Glutamatergic neuron (in vitro differentiated cells): ENCODE results near the gene ATF5. TPM values are rescaled to one million over a fixed set of nuclear protein-coding genes. Genes with fewer than 3 reads are reported as not detected.
A peak's percentile ranks its signal among the peaks of the same experiment; 100 is the strongest.

Source experiments
- DNase-seq: peaks from one replicate; pipeline ENCODE4 v3.0.0; 2022
- H3K27ac Mint-ChIP-seq: one replicate; pipeline ENCODE4 v1.8.0; 2020; ENCODE audit warnings: mild to moderate bottlenecking, mixed read lengths, inconsistent platforms; ENCODE audit not compliant: unreplicated experiment
- H3K27me3 Mint-ChIP-seq: one replicate; pipeline ENCODE4 v1.8.0; 2020; ENCODE audit warnings: mild to moderate bottlenecking, moderate library complexity, mixed read lengths, inconsistent platforms; ENCODE audit not compliant: unreplicated experiment
- H3K36me3 Mint-ChIP-seq: one replicate; pipeline ENCODE4 v1.8.0; 2020; ENCODE audit warnings: mild to moderate bottlenecking, mixed read lengths, inconsistent platforms; ENCODE audit not compliant: unreplicated experiment
- H3K4me1 Mint-ChIP-seq: one replicate; pipeline ENCODE4 v1.8.0; 2020; ENCODE audit warnings: mild to moderate bottlenecking, low read depth, mixed read lengths, inconsistent platforms; ENCODE audit not compliant: unreplicated experiment
- H3K4me3 Mint-ChIP-seq: one replicate; pipeline ENCODE4 v1.8.0; 2020; ENCODE audit warnings: mild to moderate bottlenecking, mixed read lengths, inconsistent platforms; ENCODE audit not compliant: unreplicated experiment
- H3K9me3 Mint-ChIP-seq: one replicate; pipeline ENCODE4 v1.8.0; 2020; ENCODE audit warnings: mild to moderate bottlenecking, moderate library complexity, mixed read lengths, inconsistent platforms; ENCODE audit not compliant: unreplicated experiment
- total RNA-seq: library from RNA; stranded (reverse); fragmentation: NEBNext Ultra II Directional; extraction: Animal tissue kit (Norgen Biotek cat#: 25700); gene quantifications from one replicate; pipeline ENCODE4 v1.2.1, GENCODE V29; 2021; ENCODE audit not compliant: unreplicated experiment
- TF ChIP-seq, protein P1 (sequence below): fragments of 200-600 bp; sonication (generic); IDR thresholded peaks from one replicate; pipeline ENCODE4 v1.5.0; 2021; ENCODE audit not compliant: partially characterized antibody, unreplicated experiment

Gene ATF5
- total RNA-seq, 1 donor from 2014 or later: 138 TPM

DNA sequence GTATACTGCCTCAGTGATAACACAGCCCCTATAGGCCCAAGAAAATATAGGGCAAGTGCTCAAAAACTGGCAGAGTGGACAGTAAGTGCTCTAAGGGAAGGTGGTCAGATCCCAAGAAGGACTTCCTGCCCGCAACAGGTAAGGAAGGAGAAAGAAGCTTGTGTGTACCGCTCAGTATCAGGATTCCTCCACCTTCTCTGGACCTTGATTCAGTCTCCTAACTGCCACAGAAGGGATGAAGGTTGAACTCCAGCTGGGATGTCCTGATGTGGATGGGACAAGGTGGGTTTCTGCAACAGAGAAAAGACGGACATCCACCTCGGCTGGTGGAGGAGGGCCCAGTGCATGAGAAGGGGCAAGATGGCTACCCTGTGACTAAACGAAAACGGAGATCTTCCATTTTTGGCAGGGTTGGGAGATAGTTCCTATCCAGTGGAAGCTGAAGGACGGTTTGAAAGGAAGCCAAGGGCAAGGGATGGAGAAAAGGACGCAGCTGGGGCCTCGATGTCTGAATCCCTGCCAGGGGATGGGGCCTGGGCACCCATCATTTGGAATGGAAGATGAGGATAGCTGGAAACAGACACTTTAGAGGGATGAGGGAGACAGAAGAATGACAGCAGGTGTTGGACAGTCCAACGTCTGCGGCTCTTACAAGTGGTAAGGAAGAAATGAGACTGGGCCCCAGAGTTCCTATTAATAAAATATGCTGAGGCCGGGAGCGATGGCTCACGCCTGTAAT lies 1.3 kb upstream of the ATF5 start:
- no peak for DNase-seq
- H3K9me3 Mint-ChIP-seq: peaks cover 23% of the 10 kb centered on the region
- H3K36me3 Mint-ChIP-seq: peaks cover 8% of the 10 kb centered on the region
- peaks cover 22% of the 10 kb centered on the region for H3K4me1 Mint-ChIP-seq
- TF ChIP-seq, protein P1, sequence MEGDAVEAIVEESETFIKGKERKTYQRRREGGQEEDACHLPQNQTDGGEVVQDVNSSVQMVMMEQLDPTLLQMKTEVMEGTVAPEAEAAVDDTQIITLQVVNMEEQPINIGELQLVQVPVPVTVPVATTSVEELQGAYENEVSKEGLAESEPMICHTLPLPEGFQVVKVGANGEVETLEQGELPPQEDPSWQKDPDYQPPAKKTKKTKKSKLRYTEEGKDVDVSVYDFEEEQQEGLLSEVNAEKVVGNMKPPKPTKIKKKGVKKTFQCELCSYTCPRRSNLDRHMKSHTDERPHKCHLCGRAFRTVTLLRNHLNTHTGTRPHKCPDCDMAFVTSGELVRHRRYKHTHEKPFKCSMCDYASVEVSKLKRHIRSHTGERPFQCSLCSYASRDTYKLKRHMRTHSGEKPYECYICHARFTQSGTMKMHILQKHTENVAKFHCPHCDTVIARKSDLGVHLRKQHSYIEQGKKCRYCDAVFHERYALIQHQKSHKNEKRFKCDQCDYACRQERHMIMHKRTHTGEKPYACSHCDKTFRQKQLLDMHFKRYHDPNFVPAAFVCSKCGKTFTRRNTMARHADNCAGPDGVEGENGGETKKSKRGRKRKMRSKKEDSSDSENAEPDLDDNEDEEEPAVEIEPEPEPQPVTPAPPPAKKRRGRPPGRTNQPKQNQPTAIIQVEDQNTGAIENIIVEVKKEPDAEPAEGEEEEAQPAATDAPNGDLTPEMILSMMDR: no peak
- peaks cover 29% of the 10 kb centered on the region for H3K27me3 Mint-ChIP-seq
- H3K27ac Mint-ChIP-seq: peak overlapping the region; percentile 100
- peak overlapping the region; percentile 99 for H3K4me3 Mint-ChIP-seq

DNA sequence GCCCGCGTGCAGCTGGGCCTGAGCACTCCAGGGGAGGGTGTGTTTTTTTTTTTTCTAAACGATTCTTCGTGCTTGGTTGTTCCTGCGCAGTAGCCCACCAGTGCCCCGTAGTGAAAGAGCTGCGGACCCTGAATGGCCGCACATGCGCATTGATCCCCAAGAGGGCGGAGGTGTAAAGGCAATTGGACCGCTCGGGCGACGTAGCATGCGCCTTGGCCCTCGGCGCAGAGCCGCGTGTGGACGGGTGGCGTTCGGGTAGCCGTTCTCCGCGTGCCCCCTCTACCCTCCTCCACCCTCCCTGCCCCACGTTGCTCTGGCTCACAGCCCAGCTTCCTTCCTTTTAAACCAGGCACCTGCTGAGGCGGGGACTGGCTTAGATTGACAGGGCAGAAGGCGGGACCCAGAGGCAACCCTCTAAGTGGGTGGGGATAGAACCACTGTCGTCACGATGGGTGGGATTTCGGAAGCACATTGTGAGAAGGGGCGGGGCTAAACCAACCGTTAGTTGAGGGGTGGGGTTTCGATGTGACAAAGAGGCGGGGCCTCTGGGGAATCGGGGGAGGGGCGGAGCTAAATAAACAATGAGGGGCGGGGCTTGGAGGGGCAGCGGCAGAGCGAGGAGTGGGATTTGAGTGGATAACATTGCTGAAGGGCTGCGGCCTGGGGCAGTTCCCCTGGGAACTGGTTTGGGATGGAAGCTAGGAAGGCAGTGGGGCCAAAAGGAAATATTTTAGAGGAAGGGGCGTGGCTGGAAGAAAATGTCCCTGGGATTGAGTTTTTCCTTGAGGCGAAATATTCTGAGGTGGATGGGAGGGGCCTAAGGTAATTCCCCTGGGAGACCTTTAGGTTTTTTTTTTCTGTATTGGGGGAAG lies 842 bp downstream of the ATF5 start:
- peak; percentile 95 for DNase-seq
- TF ChIP-seq, protein P1: peak; percentile 13

DNA sequence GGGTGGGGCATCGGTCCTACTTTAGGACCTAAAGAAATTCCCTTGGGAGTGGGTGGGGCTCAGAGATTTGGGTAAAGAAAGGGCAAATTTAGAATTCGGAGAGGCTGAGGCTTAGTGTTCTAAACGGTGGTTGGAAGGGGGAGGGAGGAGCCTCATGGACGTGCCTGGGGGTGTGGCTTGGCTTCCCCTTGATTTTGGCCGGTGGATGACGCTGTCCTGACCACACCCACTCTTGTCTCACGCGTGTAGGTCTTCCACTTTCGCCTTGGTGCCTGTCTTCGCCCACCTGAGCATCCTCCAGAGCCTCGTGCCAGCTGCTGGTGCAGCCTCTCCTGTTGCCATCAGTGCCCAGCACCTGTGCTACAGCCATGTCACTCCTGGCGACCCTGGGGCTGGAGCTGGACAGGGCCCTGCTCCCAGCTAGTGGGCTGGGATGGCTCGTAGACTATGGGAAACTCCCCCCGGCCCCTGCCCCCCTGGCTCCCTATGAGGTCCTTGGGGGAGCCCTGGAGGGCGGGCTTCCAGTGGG lies 1.5 kb downstream of the ATF5 start:
- Mint-ChIP-seq H3K27me3 (peaks cover 32% of the 10 kb centered on the region), H3K9me3 (peaks cover 25% of the 10 kb centered on the region), H3K27ac (peak overlapping the region; percentile 100), H3K4me3 (peak overlapping the region; percentile 99), H3K4me1 (peaks cover 16% of the 10 kb centered on the region), H3K36me3 (peaks cover 8% of the 10 kb centered on the region)
- TF ChIP-seq, protein P1: no peak
- peak; percentile 51 for DNase-seq

More for the DNA sequence above, 842 bp downstream of the ATF5 start:
- H3K4me3 Mint-ChIP-seq: peak overlapping the region; percentile 99
- peaks cover 25% of the 10 kb centered on the region for H3K9me3 Mint-ChIP-seq
- peaks cover 32% of the 10 kb centered on the region for H3K27me3 Mint-ChIP-seq
- H3K4me1 Mint-ChIP-seq: peaks cover 18% of the 10 kb centered on the region
- H3K36me3 Mint-ChIP-seq: peaks cover 8% of the 10 kb centered on the region
- peak overlapping the region; percentile 100 for H3K27ac Mint-ChIP-seq

DNA sequence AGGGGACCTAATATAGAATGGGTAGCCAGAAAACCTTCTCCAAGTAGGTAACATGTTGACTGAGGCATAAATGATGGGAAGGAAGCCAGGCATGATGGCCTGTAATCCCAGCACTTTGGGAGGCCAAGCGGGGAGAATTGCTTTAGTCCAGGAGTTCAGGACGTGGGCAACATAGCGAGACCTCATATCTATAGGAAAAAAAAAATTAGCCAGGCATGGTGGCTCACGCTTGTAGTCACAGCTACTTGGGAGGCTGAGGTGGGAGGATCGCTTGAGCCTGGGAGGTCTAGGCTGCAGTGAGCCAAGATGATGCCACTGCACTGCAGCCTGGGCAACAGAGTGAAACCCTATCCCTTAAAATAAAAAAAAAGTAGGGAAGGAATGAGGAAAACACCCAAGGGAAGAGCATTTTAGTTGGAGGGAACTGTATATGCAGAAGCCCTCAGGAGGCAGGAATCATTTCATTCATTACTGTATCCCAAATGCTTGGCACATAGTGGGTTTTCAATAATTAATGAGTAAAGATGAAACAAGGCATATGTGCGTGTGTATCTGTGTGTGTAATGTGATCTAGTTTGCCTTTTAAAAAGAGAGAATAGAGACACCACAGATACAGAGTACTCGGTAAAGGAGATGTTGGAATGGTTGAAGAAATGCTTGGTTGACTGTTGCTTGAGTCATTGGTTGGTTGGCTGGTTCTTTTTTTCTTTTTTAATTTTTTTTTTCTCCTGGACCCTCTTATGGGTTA lies 2.5 kb downstream of the ATF5 start:
- no peak for DNase-seq
- Mint-ChIP-seq H3K27me3 (peaks cover 32% of the 10 kb centered on the region), H3K4me3 (peak overlapping the region; percentile 61), H3K4me1 (peaks cover 16% of the 10 kb centered on the region), H3K27ac (peak overlapping the region; percentile 80), H3K9me3 (peaks cover 23% of the 10 kb centered on the region), H3K36me3 (peaks cover 8% of the 10 kb centered on the region)
- TF ChIP-seq, protein P1: no peak
